Stimulated activated CD8-positive, alpha-beta memory T cell treated with anti-CD3 and anti-CD28 coated beads, Interleukin-12 subunit alpha, Interleukin-12 subunit beta, amount 100 ng/mL, for 4 hours (primary cell): Measurements from ENCODE around the gene PRSS21.

Experiments
- DNase-seq: peaks from one replicate; pipeline ENCODE4 v3.0.0-alpha.2; 2020; ENCODE audit warnings: low read depth

PRSS21 gene

DNA sequence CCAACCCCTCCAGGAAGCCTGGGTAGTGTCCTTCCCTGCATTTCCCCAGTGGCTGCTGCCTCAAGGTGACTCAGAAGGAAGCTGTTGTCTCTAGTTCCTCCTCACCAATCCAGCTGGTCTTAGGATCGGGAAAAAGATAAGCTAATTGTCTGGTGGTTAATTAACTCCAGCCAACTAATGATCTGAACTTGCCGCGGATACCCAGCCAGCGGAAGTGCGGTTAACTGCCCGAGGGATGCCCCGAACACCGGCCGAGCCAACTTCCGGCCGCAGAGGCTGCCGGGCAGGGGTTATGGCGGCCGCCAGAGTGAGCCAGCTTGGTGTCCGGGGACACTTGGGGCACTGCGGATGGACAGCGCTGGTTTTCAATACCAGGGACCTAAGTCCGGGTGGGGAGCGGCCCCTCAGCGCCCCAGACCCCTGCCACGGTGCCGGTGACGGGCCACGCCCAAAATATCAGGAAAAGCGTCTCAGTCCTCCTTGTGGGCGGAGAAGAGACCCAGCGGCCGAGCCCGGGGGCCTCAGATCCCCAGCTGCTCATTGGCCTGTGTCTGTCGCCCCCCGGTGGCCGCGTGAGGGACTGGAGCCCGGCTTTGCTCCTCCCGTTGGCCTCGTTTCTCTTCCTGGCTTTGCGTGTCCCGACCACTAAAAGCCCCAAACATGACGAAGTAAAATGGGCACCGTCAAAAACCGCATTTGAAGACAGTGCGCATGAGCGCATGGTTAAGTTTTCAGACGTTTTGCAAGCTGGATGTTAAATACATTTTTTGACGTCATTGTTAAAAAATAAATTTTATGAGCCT, 51.2 kb downstream of the PRSS21 start:
- DNase-seq, result peak; percentile 82
